ENCODE measurements around the gene ZDHHC22. TPM values are rescaled to one million over a fixed set of nuclear protein-coding genes. Genes with fewer than 3 reads are reported as not detected.

ZDHHC22 gene
- total RNA-seq, 1 experiment from 2014 or later, result not detected

Other genes with a start within 250 kb of the ZDHHC22 start
- 8.7 and 17.5 TPM in 2 replicates for gene IRF2BPL, start 113.1 kb downstream of the ZDHHC22 start, total RNA-seq (2014; rRNA removed; shearing (Covaris generic))
- gene CIPC, start 43.5 kb downstream of the ZDHHC22 start, total RNA-seq (2014; rRNA removed; shearing (Covaris generic)), result 13.6 and 22.9 TPM in 2 replicates
- gene TMEM63C, start 40.0 kb upstream of the ZDHHC22 start, total RNA-seq (2014; rRNA removed; shearing (Covaris generic)), result 0.77 and 1.3 TPM in 2 replicates
- gene NGB, start 129.4 kb upstream of the ZDHHC22 start, total RNA-seq (2014; rRNA removed; shearing (Covaris generic)), result not detected in 2 replicates
- gene POMT2, start 179.1 kb upstream of the ZDHHC22 start, total RNA-seq (2014; rRNA removed; shearing (Covaris generic)), result 8.6 and 13.7 TPM in 2 replicates
- gene GSTZ1, start 179.2 kb upstream of the ZDHHC22 start, total RNA-seq (2014; rRNA removed; shearing (Covaris generic)), result 72.0 and 76.1 TPM in 2 replicates
- 7.0 and 8.5 TPM in 2 replicates for gene TMED8, start 235.3 kb upstream of the ZDHHC22 start, total RNA-seq (2014; rRNA removed; shearing (Covaris generic))
- gene SAMD15, start 235.6 kb upstream of the ZDHHC22 start, total RNA-seq (2014; rRNA removed; shearing (Covaris generic)), result 2.1 and 3.6 TPM in 2 replicates